Urinary bladder (tissue), 4 donors: Measurements from ENCODE around the gene RNFT2. TPM values are rescaled to one million over a fixed set of nuclear protein-coding genes. Genes with fewer than 3 reads are reported as not detected.

Experiments used
- DNase-seq: peaks from one replicate; pipeline ENCODE4 v3.0.0-alpha.2; 2015; ENCODE audit errors: extremely low spot score
- H3K27ac ChIP-seq: one replicate; pipeline ENCODE4 v1.5.1; 2013; ENCODE audit warnings: low read depth, mild to moderate bottlenecking, moderate library complexity
- H3K36me3 ChIP-seq: one replicate; pipeline ENCODE4 v1.6.1; 2013; ENCODE audit warnings: mild to moderate bottlenecking, moderate library complexity; ENCODE audit not compliant: insufficient read depth
- H3K4me1 ChIP-seq: one replicate; pipeline ENCODE4 v1.6.1; 2013; ENCODE audit warnings: mild to moderate bottlenecking, moderate library complexity; ENCODE audit not compliant: insufficient read depth
- H3K4me3 ChIP-seq: one replicate; pipeline ENCODE4 v1.5.1; 2013; ENCODE audit warnings: low read depth, low read length
- WGBS: extraction: QIAGEN DNeasy Blood & Tissue Kit; methylation state at CpG from one replicate; pipeline ENCODE4 v1.1.7; 2013; 5-methylcytosine and 5-hydroxymethylcytosine counted together
- polyA plus RNA-seq: library from polyadenylated mRNA; stranded (reverse); fragments of 200-250 nt; gene quantifications from one replicate; pipeline ENCODE4 v1.2.3, GENCODE V29; 2013
- total RNA-seq: library from RNA; depleted of rRNA; stranded (reverse); fragments of >200 nt; gene quantifications from one replicate; pipeline ENCODE4 v1.2.3, GENCODE V29; 2014
- donor health status: healthy with polysubstance abuse.
- donor health status: healthy.

The RNFT2 gene
- total and polyA plus RNA-seq, 2 donors = 0.35 to 1.1 TPM

- Histone ChIP-seq H3K4me1 (no peaks in the 10 kb centered on the region), H3K27ac (no peak overlapping the region), H3K4me3 (no peak overlapping the region), H3K36me3 (no peaks in the 10 kb centered on the region)
- 33% methylated on average over 10 of the region's 10 CpGs for WGBS
- no peak for DNase-seq
Measured at GRCh38 chr12:116718655-116719454, 19.3 kb upstream of the RNFT2 start.

- H3K4me1 ChIP-seq = no peaks in the 10 kb centered on the region
- 82% methylated on average over 15 of the region's 15 CpGs for WGBS
- H3K27ac ChIP-seq = no peak overlapping the region
- no peak for DNase-seq
- no peaks in the 10 kb centered on the region for H3K36me3 ChIP-seq
- H3K4me3 ChIP-seq = no peak overlapping the region
Measured at GRCh38 chr12:116719731-116720528, 18.2 kb upstream of the RNFT2 start.

GRCh38 chr12:116722245-116722644, 15.9 kb upstream of the RNFT2 start:
- DNase-seq = no peak

GRCh38 chr12:116726694-116727093, 11.4 kb upstream of the RNFT2 start:
- 40% methylated on average over 4 of the region's 4 CpGs for WGBS
- DNase-seq = no peak
- Histone ChIP-seq H3K27ac (no peak overlapping the region), H3K4me3 (no peak overlapping the region), H3K36me3 (peaks cover 2% of the 10 kb centered on the region), H3K4me1 (no peaks in the 10 kb centered on the region)

More at GRCh38 chr12:116722245-116722644, 15.9 kb upstream of the RNFT2 start:
- no peak overlapping the region for H3K27ac ChIP-seq
- H3K4me3 ChIP-seq = no peak overlapping the region
- no peaks in the 10 kb centered on the region for H3K36me3 ChIP-seq
- H3K4me1 ChIP-seq = no peaks in the 10 kb centered on the region

- no peaks in the 10 kb centered on the region for H3K4me1 ChIP-seq
- DNase-seq = no peak
- H3K27ac ChIP-seq = no peak overlapping the region
- H3K36me3 ChIP-seq = peaks cover 2% of the 10 kb centered on the region
- 88% methylated on average over 3 of the region's 3 CpGs for WGBS
- no peak overlapping the region for H3K4me3 ChIP-seq
Measured at GRCh38 chr12:116727261-116727660, 10.9 kb upstream of the RNFT2 start.

- H3K36me3 ChIP-seq = peaks cover 2% of the 10 kb centered on the region
- WGBS = 73% methylated on average over 6 of the region's 6 CpGs
- no peak overlapping the region for H3K27ac ChIP-seq
- H3K4me3 ChIP-seq = no peak overlapping the region
- DNase-seq = no peak
- H3K4me1 ChIP-seq = no peaks in the 10 kb centered on the region
Measured at GRCh38 chr12:116727891-116728290, 10.2 kb upstream of the RNFT2 start.

GRCh38 chr12:116731801-116732200, 6.3 kb upstream of the RNFT2 start:
- H3K36me3 ChIP-seq = peaks cover 2% of the 10 kb centered on the region
- no peak overlapping the region for H3K27ac ChIP-seq
- DNase-seq = no peak
- H3K4me3 ChIP-seq = no peak overlapping the region
- 89% methylated on average over 3 of the region's 3 CpGs for WGBS
- no peaks in the 10 kb centered on the region for H3K4me1 ChIP-seq

- H3K27ac ChIP-seq = no peak overlapping the region
Measured at GRCh38 chr12:116734156-116734768, 3.9 kb upstream of the RNFT2 start.

GRCh38 chr12:116735084-116735483, 3.0 kb upstream of the RNFT2 start:
- 91% methylated on average over 10 of the region's 10 CpGs for WGBS
- no peak for DNase-seq
- no peak overlapping the region for H3K27ac ChIP-seq
- peaks cover 1% of the 10 kb centered on the region for H3K36me3 ChIP-seq
- no peaks in the 10 kb centered on the region for H3K4me1 ChIP-seq
- H3K4me3 ChIP-seq = no peak overlapping the region

More at GRCh38 chr12:116734156-116734768, 3.9 kb upstream of the RNFT2 start:
- DNase-seq = no peak
- Histone ChIP-seq H3K36me3 (peaks cover 2% of the 10 kb centered on the region), H3K4me3 (no peak overlapping the region), H3K4me1 (no peaks in the 10 kb centered on the region)
- 94% methylated on average over 5 of the region's 5 CpGs for WGBS

- H3K4me3 ChIP-seq = no peak overlapping the region
- no peaks in the 10 kb centered on the region for H3K36me3 ChIP-seq
- no peak for DNase-seq
- H3K27ac ChIP-seq = no peak overlapping the region
- WGBS = 82% methylated on average over 9 of the region's 9 CpGs
- no peaks in the 10 kb centered on the region for H3K4me1 ChIP-seq
Measured at GRCh38 chr12:116735951-116736599, 2.0 kb upstream of the RNFT2 start.

GRCh38 chr12:116736962-116737773, 947 bp upstream of the RNFT2 start:
- Histone ChIP-seq H3K36me3 (no peaks in the 10 kb centered on the region), H3K4me3 (peak overlapping the region; percentile 75), H3K27ac (no peak overlapping the region), H3K4me1 (no peaks in the 10 kb centered on the region)
- 2% methylated on average over 24 of the region's 24 CpGs for WGBS
- no peak for DNase-seq

- Histone ChIP-seq H3K36me3 (no peaks in the 10 kb centered on the region), H3K4me3 (no peak overlapping the region)
- WGBS = 91% methylated on average over 7 of the region's 7 CpGs
Measured at GRCh38 chr12:116739381-116739887, 1.3 kb downstream of the RNFT2 start.

More at GRCh38 chr12:116739381-116739887, 1.3 kb downstream of the RNFT2 start:
- no peaks in the 10 kb centered on the region for H3K4me1 ChIP-seq
- no peak overlapping the region for H3K27ac ChIP-seq
- DNase-seq = no peak
